GM21447 (cell line): ENCODE measurements around the gene PEX14.

Experiments used
- ATAC-seq: cut with Tn5 transposase; IDR thresholded peaks from one replicate; pipeline ENCODE4 v1.9.1; 2021; ENCODE audit not compliant: unreplicated experiment

Gene PEX14

DNA sequence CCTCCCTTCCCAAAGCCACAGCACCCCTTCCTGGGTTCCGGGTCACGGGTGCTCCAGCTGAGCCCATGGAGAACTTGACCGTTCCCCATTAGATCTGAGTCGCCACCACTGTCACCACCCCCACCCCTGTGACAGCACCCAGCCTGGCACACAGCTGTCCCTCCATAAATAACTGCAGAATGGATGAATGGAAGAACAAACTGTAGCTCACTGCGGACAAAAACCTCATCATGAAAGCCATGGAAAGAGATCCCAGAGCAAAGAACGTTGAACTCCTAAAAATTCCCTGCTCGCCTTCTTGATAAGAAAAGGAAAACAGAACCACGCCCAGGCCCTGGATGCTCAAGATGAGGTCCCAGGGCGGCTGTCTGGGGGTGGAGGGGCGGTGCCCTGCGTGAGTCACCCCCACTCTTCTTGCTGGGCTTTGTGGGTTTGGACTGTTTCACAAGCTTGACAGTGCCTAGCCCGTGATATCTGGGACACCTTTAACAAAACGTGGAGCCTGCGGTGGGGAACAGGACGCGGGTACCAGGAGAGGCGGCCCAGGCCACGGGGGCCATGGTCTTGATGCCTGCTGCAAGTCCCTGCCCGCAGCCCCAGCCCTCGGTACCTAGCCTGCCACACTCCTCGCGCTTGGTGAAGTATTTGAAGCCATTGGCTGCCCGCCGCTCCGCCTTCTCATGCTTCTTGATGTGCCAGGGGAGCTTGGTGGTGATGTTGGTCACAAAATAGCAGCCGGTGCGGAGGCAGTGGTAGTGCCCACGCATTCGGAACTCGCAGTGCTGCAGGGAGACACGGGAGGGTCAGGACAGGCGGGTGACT is 169.8 kb downstream of the PEX14 start:
- ATAC-seq = no peak

DNA sequence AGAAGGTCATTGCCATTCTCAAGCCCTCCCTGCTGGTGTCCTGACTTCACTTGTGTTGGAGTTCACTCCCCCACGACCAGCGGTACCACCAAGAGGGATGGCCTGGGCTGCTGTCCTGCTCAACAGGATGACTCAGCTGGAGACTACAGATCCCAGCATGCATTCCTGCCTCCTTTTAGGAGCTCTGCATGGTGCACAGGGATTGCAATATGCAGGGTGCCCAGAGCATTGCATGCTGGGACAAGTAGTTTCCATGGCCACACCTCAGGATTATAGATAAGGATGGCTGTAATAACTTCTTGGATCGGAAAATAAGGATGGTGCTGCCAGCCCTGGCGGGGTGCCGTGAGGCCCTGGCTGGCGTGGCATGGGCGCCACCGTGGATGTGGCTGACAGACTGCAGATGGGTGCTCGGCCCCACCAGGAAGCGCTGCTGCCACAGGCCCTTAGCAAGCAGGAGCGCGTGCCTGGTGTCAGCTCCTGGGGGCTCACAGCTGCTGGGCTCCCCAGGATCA is 171.7 kb downstream of the PEX14 start:
- no peak for ATAC-seq

DNA sequence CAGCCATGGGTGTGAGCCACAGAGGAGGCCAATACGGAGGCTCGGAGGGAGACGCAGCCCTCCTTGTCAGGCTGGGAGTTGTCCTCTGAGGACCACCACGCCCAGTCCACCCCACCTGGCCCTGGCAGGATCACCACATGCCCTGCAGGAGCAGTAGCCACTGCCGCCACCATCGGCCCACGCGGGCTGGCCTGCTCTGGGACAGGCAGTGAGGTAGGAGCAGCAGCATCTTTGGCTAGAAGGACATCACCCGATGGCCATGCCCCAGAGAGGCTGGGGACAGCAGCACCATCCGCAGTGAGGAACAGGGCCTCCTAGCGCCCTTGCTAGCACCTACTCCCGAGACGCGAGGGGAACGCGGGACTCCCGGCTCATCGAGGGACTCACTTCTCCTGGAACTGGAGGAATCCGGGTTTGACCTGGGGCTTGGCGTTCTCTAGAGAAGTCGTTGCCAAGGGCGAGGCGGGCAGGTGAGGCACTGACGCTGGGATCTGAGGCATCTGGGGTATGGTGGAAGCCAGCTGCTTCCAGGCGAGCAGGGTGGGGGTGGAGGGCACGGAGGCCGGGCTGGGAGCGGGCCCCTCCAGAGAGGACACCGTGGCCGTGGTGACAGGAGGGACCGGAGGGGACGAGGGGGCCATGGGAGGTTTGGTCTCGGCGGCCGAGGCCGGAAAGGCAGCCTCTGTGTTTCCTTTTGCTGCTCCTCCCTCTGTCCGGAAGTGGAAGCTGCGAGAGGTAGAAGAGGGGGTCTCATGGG is 172.8 kb downstream of the PEX14 start:
- ATAC-seq = no peak

DNA sequence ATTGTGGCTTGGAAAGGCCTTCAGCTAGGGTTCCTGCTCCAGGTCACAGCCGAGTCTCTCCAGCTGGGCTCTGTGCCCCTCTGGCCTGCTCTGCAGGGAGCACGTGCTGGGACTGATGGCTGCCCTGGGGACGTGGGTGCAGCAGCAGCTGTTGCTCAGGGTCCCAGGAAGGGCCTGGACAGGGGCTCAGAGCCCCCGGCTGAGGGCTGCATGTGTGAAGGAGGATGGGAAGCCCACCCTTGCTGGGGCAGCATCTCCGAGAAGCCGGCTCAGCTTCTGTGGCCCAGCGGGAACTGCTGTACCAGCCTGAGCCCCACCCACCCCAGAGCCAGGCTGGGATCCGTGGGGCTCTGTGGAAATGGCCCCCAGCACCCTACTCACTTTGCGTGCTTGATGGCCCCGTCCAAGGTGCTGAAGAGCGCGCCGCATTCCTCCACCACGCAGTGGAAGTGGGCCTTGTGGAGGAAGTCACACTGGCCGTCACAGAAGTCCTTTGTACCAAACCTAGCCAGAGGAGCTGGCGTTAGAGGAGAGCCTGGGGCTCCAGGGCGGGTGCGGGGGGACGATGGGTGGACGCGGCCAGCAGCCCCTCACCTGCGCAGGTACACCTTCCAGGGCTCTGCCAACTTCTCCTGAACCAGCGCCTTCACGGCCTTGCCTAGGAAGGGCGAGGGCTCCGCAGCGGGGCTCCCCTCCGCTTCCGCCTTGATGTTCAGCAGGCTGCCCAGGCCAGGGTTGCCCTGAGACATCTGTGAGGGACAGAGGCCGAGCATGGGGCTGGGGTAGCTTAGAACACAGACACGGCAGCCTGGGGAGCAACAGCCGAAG is 174.2 kb downstream of the PEX14 start:
- no peak for ATAC-seq

DNA sequence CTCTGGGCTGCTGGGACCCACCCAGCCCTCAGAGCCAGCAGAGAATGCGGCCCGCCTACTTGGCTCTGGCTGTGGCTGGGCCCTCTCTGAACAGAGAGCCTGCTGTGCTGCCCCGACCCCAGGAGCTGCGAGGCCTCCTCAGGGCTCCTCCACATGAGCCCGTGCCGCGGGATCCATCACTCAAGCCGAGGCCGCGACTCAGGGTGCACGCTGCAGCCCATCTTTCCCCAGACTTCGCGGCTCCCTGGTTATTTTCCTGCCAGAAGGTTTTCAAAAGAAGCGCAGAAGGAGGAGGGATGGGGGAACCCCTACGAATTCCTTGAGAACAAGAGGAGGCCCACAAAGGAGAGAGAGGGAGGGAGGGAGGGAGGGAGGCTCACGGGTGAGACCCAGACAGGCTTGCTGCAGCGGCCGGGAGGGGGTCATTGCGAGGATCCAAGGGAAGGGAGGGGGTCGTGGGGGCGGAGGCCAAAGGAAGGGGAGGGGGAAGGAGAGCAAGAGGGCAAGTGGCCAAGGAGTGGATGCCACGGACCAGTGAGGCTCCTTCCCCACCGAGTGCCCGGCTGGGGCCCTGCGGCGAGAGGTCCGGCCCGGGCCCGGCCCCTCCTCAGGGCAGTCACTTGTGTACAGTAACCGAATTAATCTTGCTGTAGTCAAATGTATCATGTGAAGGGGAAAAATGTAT is 174.9 kb downstream of the PEX14 start:
- ATAC-seq = no peak

DNA sequence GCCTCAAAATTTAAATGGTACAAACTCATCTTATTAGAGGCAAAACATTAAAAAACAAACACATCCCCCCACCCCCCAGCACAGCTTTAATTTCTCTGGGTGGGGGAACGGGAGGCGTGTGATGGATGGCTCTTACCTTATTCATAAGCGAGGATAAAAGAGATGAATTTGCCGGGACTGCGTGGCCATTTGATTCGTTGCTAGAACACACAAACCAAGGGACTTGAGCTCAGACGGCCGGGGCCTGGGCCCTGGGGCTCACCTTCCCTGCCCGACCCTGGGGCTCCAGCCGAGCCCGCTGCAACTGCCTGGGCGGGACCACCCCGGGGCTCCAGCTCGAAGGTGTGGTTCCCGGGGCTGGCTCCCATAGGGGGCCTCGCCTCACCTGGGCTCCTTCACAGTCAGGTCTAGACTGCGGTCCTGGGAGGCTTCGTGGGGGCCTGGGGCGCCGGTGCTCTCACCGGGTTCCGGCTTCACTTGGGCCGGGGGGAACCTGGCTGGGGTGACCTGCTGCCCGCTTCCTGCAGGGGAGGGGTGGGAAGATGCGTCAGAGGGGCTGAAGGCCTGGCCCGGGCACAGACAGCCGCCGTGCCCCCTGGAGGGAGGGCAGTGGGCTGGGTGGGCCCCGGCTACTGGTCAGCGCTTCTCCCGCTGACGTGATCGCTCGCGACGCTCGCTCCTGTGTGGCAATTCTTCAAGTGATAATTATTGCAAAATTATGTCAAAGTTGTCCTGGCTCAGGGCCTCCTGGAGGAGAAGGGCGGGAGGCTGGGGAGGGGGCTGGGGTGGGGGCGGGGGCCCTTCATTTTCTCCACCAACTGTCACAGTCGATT is 176.0 kb downstream of the PEX14 start:
- no peak for ATAC-seq

DNA sequence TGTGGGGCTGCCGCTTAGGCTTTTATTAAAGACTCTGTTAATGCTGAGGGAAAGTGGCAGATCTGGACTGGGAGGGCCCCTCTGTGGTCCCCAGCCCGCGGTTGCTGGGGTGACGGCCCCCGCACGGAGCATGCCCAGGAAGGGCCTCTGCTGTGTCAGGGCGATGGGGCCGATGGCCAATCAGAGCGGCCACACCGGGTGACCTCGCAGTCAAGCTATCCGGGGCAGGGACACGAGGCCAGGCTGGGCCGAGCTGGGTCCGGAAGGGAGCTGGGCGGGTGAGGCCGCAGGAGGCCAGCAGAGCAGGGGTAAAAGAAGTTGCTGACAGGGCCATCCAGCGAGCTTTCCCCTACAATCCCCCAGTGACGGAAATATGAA is 176.6 kb downstream of the PEX14 start:
- no peak for ATAC-seq

DNA sequence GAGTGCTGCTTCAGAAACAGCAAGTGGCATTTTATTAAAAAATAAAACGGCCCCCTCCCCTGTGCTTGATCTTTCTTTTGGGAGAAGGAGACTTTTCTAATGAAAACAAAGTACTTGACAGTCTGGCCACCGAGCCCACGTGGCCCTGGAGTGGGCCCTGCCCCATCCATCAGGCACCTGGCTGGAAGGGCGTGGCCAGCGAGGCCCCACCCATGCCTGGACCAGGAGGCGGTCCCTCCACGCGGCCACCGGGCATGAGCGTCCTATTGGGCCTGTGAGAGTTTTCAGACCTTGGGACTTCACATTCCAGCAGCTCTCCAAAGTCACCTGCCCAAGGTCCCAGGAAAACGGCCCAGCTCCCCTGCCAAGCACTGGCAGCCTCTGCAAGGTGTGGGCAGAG is 177.0 kb downstream of the PEX14 start:
- no peak for ATAC-seq

DNA sequence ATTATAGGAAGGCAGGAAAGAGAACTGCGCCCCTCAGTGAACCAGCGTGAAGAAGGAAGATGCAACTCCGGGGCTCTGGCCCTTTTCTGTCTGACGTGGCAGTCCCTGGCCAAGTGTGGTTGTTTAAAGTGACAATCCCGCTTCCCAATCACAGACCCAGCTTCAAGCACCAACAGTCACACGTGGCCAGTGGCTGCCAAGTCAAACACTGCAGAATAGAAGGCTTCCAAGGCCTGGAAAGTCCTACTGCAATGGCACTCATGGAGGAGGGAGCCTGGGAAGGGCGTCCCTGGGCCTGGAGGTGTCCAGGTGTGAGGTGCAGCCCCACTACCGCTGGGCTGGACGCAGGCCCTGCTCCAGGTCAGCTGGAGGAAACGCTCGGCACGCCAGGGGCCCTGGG is 177.9 kb downstream of the PEX14 start:
- ATAC-seq = no peak

DNA sequence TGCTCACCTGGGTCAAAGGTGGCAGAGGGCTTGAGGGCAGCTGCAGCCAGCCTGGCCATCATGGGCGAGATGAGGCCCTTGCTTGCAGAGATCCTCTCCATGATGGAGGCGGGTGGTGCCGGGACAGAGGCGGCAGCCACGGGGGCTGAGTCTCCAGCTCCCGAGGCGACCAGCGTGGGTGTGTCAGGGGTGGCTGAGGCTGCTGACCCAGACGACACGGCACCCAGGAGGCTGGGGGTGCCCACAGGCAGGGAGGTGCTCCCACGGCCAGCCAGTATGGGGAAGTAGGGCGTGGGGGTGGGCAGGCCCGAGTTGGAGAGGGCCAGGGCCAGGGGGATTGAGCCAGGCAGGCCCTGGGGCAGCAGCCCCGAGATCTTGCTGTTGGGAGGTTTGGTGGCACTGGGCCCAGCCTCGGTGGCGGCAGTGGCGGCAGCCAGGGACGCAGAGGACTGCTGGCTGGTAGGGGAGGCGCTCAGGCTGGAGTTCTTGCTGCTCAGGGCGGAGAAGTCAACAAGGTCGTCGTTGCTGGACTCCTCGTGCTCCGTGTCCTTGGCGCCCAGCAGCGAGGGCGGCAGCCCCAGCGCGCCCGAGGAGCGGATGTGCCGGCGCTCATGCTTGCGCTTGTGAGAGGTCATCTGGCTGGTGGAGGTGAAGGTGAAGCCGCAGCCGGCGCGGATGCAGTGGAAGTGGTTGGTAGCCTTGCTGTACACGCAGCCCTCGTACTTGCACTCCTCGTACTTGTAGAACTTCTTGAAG is 178.8 kb downstream of the PEX14 start:
- no peak for ATAC-seq

DNA sequence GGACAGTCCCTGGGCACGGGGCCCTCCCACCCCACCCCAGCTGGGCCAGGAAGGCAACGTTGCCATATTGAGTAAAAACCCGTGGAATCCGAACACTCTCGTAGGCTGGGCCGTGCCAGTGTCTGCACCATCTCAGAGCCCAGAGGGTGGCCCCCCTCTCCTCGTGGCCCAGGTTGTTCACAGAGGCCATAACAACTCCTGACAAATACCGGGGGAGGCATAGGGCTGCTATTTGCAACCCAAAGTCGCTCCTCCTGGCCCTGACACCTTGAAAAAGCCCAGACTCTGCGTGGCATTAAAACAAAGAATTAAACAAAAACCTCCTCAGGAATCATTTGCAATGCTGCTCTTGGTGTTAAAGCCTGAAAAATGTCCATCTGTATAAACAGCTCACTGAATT is 180.3 kb downstream of the PEX14 start:
- ATAC-seq = no peak

DNA sequence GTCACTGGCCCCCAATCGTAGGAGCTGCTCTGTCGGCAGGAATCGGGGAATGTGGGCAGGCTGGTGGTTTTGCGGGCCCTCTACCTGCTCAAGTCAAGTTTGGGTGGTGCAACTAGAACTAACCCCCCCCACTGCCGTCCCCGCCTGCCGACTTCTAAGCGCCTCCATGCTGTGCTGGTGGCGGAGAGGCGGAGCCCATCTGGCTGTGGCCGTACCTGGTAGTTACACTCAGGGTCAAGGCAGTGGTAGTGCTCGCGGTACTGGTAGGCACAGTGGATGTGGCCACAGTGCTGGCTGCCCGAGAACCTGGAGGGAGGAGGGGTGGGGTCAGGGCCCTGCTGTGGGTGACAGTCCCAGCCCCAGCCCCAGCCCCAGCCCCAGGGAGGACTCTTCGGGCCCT is 181.7 kb downstream of the PEX14 start:
- no peak for ATAC-seq

DNA sequence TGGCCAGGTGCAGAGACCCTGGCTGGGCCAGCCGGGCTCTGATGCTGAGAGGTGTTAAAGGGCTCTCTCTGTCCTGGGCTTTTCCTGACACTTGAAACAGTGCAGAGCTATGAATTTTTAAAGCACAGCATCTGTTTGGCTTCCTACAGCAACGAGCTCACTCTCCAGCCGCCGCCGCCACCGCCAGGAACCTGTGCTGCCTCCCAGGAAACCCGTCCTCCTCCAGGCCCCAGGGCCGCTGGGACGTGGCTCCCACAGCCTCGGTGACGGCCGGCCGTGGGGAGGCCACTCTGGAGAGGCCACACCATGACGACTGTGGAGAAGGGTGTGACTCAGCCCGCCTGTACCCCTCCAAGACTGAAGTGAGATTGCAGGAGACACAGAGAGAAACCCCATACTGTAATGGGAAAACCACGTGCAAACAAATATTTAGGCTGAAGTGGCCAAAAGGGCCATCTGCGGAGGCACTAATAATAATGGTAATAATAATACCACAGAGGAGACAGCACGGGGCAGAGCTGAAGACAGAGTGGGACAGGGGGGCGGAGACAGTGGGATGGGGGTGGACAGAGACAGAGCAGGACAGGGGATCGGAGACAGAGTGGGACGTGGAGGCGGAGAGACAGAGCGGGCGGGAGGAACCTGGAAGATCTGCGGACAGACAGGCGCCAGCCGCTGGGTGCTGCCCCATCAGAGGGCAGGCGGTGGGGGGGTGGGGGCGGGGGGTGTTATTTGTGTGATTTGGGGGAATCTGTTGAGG is 182.5 kb downstream of the PEX14 start:
- ATAC-seq = no peak

DNA sequence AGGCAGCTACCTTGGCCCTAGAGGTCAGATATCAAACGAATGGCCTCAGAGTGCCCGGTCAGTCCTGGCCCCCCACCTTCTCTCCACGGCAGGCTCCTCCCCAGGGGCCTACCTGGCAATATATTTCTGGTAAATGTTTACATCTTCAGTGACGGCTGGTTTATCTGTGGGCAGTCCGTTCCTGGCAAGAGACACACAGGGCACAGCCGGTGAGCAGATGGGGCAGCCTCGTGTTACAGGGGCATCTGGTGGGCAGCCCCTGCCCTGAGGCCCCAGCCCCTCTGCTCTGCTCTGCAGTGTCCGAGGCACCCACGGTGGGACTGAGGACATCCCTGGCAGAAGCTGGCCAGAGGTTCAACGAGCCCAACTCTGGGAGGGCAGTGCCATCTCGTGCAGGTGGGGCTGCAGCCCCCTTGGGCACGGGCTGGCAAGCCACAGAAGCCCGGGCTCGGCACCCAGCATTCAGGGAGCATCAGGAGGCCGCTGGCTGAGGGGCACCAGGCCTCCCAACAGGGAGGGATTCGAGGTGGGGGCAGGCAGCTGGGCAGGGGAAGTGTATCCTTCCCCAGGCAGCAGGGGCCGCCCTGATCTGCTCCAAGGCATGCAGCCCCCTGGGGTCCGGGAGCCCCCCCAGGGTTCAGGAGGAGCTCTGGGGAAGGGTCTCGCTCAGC is 183.8 kb downstream of the PEX14 start:
- no peak for ATAC-seq

DNA sequence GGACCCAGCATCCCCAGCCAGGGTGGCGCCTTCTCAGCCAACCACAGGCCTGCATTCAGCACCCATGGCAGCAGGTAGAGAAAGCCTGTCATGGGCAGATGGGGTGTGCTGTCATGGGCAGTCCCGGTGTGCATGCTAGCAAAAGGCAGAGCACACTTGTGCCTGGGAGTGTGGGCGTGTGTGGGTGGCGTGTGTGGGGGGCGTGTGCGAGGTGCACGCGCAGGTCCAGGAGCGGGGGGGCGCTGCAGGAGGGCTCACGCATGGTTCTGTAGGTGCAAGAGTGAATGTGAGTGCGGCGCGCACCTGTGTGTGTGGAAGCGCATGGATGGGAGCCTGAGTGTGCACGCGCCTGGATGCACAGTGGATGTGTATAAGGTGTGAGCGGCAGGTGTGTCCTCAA is 184.5 kb downstream of the PEX14 start:
- ATAC-seq = no peak

DNA sequence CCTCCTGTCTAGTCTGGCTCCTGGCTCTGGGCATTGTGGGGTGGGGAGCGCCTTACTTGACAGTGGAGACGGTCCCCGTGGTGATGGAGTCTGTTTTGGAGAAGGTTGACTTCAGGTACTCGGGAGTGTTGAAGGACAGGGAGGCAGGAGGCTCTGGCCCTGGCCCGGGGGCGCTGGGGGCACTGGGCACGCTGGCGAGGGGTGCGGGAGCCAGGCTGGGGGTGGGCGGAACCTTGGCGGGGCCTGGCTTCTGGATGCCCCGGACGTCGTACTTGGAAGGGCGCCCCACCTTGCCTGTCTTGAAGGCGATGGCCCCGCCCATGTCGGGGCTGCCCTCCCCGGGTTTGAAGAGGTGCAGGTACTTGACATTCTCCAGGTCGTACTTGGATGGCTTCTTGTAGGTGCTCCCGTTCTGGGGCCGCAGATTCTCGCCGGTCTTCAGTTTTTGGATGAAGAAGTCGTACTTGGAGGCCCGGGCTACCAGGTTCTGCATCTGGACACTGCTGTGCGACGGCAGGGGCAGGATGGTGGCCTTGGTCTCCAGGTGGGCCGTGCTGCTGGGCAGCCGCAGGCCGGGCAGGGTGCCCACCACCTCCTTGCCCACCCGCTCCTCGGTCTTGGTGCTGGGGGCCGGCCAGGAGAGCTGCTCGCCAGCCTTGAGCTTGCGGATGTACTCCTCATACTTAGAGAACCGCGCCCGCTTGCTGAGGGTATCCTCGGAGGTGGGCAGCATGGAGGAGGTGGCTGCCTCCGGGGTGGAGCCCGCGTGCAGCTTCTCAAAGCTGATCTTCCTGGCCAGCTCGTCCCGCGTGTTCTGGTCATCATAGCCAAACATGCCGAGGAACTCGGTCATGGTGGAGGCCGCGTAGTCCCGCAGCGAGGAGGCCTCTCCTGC is 185.1 kb downstream of the PEX14 start:
- no peak for ATAC-seq

DNA sequence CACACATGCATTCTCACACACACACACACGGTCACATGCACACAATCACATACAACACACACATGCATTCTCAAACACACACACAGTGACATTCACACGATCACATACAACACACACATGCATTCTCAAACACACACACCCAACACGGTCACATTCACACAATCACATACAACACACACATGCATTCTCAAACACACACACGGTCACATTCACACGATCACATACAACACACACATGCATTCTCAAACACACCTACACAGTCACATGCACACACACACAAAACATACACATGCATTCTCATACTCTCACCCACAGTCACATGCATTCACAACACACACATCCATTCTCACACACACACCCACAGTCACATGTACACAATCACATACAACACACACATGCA is 186.7 kb downstream of the PEX14 start:
- no peak for ATAC-seq
